Fibroblast of peridontal ligament (primary cell): ENCODE measurements around the gene ITFG1.
A peak's percentile ranks its signal among the peaks of the same experiment; 100 is the strongest.
"Not testable (repeated sequence)": the region's sequence is repeated elsewhere in the genome, so short reads cannot be mapped to it uniquely, and the experiment has no call there.

Experiments used
- DNase-seq: peaks from one replicate; pipeline ENCODE4 v3.0.0-alpha.2; 2010; ENCODE audit errors: extremely low read depth

The ITFG1 gene

DNA sequence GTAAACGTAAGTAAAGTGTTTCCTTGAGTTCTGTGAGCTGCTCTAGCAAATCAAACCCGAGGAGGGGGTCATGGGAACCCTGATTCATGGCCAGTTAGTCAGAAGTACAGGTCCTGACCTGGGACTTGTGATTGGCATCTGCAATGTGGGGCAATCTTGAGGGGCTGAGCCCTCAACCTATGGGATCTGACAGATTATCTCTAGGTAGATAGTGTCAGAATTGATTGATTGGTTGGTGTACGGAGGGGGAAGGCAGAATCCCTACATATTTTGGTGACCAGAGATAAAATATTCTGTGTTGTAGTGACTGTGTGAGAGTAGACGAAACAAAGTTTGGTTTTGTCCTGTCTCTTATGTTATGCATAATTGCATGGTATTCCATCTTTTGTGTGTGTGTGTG, 216.7 kb downstream of the ITFG1 start:
- DNase-seq, result no peak

DNA sequence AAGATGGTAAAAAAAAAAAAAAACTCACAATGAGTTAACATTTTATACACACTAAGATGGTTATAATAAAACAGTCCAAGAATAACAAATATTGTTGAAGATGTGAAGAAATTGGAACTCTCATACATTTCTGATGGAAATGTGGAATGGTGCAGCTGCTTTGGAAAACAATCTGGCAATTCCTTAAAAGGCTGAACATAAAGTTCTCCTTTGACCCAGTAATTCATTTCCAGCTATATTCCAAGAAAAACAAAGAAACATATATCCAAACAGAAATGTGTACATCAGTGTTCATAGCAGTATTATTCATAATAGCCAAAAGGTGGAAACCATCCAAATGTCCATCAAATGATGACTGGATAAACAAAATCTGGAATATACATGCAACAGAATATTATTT, 219.8 kb downstream of the ITFG1 start:
- DNase-seq, result peak; percentile 13

DNA sequence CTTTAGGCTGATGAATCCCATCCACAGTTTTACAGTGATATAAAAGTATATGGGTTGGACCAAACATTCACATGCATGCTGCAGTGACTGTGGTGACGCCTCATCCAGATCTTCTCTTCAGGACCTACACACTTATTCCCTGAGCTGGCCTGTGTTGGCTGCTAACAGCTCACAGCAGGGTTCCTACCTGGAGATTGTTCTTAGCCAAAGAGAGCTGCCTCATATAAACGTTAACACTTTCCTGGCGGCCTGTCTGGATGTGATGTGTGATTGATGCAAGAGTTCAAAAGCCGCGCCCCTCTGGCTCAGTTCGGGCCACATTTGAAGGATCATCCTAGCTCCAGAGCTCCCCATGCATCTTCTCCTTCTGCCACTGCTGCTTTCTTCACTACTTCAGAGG, 224.1 kb downstream of the ITFG1 start:
- no peak for DNase-seq

DNA sequence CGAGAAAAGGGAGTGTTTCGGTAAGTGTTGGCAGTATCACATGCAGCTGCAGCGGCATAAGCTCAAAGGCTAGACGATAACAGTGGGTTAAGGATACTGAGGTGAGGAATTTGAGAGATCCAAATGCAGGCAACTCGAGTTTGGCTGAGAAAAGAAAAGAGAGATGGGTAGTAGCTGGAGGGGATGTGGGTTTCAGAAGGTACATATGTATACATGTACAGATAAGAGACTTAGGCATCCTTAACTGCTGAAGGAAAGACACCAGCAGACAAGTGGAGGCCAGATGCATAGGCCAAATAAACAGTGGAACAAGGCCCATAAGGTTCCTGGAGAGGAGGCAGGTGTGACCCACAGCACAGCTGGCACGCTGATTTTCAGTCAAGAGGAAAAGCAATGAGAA, 230.6 kb downstream of the ITFG1 start:
- no peak for DNase-seq

DNA sequence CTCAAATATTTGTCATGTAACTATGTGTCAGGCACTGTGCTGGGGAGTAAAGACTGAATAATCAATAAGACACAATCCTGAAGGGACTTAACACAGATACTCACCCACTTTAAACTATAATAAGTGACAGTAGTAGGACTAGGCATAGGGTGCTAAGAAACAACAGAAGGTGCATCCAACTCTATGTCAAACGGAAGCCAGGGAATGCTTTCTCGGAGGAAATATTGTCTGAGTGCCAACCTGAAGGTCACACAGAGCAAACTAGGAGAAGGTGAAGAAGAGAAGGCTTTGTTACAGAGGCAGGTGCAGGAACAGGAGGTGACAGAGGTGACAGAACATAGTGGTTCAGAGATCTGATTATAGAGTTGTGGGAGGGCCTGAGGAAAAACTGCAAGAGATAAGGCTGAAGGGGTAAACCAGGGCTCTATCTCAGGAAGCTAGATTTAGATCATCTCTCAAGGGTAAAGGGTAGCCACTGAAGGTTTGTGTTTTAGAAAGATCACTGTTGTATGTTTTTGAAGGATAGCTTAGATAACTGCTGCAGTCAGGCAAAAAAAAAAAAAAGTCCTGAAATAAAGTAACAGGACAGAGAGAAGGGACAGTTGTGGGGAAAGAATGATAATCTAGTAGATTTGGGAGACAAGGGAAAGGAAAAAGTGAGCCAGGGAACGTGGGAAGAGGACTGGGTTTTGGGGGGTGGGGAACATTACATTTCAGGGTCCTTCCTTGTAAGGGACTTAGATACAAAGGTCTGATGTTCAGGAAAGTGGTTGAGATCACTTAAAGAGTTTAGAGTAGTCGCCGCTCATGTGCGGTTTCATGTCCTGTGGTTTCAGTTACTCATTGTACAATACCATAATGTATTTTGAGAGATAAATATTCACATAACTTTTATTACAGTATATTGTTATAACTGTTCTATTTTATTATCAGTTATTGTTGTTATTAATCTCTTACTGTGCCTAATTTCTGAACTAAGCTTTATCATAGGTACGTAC, 231.5 kb downstream of the ITFG1 start:
- no peak for DNase-seq

DNA sequence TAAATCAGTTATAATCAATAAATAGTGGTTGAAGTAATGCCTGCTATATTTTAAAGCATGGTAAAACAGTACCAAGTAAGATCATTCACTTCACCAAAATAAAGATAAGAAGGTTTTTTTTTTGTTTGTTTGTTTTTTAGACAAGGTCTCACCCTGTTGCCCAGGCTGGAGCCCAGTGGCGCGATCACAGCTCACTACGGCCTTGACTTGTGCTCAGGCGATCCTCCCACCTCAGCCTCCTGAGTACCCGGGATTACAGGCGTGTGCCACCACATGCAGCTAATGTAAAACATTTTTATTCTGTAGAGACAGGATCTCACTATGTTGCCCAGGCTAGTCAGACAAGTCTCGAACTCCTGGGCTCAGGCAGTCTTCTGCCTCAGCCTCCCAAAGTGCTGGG, 232.6 kb downstream of the ITFG1 start:
- no peak for DNase-seq

DNA sequence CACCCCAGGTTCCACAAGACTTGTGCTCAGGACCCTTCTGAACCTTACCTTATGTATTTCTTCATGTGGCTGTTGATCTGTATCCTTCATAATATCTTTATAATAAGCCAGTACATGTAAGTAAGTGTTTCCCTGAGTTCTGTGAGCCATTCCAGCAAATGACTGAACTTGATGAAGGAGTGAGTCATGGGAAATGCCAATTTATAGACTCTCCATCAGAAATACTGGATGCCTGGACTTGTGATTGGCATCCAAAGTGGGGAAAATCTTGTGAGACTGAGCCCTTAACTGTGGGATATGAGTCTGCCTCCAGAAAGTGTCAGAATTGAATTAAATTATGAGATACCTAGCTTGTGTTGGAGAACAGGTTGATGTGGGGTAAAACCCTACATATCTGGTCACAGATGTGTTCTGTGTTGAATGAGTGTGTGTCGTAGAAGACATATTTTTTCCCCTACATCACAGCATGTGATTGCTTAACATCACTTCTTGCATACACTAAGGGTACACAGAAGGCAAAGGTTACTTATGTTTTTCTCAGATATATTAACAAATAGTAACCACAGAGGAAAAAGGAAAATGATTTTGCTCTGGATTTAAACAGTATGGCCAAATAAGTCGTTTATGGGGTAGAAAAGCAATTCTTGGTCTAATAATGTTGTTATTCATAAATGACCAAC, 247.0 kb downstream of the ITFG1 start:
- no peak for DNase-seq

DNA sequence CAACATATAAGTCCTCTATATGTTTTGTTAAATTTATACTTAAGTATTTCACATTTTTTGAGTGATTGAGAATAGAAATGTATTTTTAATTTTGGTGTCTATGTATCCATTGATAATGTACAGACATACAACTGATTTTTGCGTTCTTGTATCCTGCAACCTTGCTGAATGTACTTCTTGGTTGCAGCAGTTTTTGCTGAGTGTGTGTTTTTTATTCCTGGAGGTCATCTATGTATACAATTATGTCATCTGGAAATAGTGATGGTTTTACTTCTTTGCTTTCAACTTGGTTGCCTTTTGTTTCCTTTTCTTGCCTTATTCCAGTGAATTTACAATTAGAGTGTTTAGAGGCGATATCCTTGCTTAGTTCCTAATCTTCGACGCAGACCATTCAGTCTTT, 249.6 kb downstream of the ITFG1 start:
- no peak for DNase-seq

DNA sequence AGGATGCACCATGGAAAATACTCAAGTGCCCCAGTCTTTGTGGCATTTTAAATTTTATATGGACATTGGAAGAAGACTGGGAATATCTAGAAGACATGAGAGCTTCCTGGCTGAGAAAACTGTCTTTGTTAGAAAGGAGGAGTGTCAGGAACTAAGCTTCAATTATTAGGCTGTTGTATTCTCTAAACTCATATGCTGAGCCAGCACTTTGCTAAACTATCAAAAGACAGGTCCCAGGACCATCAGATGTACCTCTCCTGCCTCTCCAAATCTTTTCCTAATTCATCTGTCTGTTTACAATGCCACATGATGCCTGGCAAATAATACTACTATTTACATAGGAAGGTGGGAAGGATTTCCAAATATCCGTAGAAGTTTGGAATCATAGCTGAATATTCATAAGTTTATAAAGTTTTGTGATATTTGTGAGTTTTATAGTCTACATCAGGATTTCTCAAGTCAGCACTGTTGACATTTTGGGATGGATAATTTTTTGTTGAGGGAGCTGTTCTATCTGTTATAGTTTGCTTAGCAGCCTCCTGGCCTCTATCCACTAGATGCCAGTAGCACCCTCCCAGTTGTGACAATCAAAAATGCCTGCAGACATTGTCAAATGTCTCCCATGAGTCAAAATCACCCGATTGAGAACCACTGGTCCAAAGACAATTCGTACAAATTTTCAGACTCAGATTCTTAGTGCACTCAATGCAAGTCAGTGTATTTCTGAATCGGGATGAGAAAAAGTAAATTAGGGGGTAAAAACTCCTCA, 255.9 kb downstream of the ITFG1 start:
- no peak for DNase-seq

DNA sequence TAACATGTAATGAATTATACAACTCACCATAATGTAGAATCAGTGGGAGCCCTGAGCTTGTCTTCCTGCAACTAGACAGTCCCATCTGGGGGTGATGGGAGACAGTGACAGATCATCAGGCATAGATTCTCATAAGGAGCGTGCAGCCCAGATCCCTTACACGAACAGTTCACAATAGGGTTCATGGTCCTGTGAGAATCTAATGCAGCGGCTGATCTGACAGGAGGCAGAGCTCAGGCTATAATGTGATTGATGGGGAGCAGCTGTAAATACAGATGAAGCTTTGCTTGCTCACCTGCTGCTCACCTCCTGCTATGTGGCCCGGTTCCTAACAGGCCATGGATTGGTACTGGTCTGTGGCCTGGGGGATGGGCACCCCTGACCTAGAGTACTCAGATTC, 257.4 kb downstream of the ITFG1 start:
- not testable (repeated sequence) for DNase-seq

DNA sequence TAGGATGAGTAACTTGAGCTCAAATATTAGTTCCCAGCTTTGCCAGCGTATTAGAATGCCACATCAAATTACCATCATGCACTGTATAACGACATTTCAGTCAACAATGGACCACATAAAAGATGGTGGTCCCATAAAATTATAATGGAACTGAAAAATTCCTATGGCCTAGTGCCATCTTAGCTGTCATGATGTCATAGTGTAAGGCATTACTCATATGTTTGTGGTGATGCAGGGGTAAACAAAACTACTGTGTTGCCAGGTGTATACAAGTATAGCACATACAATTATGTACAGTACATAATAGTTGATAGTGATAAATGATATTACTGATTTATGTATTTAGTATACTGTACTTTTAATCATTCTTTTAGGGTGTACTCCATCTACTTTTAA, 262.7 kb downstream of the ITFG1 start:
- no peak for DNase-seq

DNA sequence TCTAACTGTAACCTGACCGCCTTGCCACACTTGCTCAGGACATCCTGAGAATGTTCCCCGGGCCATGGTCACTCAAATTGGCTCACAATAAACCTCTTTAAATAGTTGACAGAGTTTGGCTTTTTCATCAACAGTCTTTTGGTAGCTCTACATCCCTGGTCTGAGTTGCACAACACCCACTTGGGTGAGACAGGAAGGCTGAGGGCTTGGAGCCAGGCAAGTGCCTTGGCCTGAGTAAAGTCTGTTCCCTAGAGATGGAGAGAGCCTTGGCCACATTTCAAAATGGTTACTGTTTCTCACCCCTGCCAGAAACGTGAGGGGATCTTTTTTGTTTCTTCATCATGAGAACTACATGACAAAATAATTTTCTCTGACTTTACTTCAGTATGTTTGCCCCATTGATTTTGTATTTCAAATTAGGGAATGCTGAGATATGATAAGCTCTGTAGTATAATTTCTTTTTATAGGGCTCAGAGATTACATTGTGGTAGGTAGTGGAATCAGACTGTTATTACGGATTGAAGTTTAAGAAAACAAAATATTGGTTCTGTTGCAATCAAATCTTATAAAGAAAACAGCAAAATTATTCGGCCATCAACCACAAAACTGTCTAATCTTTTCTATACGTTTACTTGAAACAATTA, 263.2 kb downstream of the ITFG1 start:
- DNase-seq, result peak; percentile 62

DNA sequence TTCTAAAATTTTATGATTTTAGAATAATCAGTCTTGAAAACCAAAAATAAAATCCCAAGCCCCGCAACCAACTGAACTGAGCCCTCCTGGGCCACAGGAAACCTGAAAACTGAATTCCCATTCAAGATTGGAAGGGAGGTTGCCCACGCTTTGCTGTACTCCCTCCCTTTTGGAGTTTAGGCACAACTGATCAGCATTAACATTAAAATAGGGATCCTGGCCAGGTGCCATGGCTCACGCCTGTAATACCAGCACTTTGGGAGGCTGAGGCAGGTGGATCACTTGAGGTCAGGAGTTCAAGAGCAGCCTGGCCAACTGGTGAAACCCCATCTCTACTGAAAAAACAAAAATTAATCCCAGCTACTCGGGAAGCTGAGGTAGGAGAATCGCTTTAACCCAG, 264.4 kb downstream of the ITFG1 start:
- no peak for DNase-seq

DNA sequence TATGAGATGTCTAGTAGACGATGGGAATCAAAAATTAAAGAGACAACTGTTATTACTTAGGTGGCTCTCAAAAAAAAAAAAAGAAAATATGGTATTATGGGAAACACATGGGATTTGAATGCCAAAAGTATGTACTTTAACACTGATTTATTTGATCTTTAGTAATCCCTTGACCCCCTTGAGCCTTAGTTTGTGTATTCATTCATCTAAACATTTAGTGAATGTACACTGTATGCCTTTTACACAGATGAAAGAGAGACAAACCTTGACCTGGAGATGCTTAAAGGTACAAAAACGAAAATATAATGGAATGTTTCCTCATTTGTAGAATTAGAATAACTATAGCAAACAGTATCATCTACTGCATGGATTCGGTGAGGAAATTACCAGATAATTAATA, 278.5 kb downstream of the ITFG1 start:
- no peak for DNase-seq

DNA sequence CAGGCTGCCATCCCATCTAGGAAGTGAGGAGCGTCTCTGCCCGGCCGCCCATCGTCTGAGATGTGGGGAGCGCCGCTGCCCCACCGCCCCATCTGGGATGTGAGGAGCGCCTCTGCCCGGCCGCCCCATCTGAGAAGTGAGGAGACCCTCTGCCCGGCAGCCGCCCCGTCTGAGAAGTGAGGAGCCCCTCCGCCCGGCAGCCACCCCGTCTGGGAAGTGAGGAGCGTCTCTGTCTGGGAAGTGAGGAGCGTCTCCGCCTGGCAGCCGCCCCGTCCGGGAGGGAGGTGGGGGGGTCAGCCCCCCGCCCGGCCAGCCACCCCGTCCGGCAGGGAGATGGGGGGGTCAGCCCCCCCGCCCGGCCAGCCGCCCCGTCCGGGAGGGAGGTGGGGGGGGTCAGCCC, 279.8 kb downstream of the ITFG1 start:
- not testable (repeated sequence) for DNase-seq

DNA sequence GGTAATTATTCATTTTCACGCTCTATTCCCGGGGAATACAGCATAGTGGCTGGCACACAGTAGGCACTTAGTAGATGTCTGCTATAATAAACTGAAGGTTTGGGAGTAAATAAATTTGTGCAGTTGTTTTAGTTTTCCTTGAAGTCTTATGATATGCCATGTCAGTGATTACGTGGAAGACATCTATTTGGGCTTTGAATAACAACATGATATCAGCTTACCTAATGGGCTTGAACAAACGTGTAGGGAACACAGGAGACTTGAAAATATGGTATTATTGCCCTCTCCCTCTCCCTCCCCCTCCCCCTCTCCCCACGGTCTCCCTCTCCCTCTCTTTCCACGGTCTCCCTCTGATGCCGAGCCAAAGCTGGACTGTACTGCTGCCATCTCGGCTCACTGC, 280.8 kb downstream of the ITFG1 start:
- DNase-seq, result no peak

DNA sequence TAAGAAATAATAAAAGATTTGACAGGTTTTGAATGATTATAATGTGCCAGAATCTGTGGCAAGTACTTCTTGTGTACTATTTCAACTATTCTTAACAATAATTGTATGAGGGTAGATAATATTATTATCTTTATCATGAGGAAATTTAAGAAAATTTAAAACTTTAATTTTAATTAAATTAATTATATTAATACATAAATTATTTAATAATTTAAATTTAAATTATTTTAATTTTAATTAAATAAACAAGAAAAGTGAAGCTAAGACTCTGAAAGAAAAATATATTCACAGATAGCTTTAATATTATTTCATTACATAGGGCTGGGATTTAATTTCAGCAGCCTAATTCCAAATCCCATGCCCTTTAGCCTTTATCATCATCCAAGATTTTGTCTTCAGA, 285.7 kb downstream of the ITFG1 start:
- DNase-seq, result no peak

DNA sequence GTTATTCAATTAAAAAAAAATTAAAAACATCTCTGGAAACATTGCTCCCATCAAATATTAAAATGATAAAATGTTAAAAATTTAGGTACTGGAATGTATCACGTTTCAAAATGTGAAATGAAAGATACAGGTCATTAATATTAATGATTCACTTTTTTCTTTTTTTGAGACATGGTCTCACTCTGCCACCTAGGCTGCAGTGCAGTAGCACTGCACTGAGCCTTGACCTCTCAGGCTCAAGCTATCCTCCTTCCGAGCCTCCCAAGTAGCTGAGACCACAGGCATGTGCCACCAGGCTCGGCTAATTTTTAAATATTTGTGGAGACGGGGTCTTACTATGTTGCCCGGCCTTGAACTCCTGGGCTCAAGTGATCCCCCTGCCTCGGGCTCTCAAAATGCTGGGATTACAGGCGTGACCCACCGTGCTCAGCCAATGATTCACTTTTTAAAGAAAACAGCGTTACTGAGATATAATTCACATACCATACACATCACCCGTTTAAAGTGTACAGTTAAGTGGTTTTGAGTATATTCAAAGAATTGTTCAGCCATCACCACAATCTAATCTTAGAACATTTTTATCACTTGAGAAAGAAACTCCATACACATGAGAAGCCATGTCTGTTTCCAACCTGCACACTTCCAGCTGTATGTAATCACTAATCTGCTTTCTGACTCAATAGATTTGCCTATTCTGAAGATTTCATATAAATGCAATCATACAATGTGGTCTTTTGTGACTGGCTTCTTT, 298.0 kb downstream of the ITFG1 start:
- no peak for DNase-seq

DNA sequence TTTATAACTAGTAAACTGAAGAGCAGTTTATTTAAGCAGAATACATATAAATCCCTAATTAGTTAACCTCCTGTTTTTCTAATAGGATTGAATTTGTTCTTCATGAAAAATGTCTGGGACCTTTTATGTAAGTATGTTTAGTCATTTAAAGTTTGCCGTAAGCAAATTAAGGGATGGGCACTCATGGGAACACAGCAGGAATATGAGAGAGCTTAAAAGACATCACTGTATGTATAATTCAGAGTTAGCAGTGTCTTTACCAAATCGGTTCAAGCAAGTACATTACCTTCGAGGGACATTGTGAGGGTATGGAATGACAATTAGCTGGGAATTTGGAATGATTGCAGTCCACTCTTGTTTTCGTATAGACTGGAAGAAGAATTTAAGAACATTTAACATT, 299.4 kb downstream of the ITFG1 start:
- no peak for DNase-seq

DNA sequence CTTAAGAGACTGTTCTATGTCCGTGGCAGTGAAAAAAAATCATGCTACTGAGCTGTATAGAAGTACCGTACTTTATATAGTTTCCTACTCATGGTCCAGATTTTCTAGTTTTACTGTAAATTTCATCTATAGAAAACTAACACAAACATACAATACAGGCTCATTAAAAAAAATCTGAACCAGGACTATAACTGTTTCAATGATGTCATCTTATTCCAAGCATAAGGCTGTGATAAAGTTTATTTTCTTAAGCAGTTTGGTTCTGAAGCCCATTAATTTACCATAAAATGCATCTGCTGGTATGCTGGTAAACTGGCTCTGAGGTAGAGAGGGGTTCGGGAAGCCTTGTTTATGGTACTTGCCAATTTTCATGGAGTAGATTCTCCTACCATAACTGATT, 300.4 kb downstream of the ITFG1 start:
- no peak for DNase-seq

DNA sequence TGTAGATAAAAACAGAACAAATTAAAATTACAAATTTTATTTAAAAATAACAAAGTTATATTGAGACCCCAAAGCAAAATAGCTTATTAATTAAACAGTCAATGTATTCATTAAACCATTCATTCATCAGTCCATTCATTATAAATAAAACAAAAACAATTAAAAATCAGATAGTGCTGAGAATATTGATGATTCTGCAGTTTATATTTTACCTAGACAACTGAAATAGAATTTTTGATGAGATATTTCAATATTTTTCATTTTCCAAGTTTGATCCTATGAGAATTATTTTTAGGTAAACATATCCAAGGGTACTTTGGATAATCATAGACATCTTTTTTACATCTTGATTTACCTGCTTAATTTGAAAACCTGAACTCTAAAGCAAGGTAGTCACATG, 301.9 kb downstream of the ITFG1 start:
- no peak for DNase-seq
